ENCODE measurements around the gene PRKCH. TPM values are rescaled to one million over a fixed set of nuclear protein-coding genes. Genes with fewer than 3 reads are reported as not detected.

PRKCH gene
- total RNA-seq, 4 donors from 2014 or later, result 17.9 to 28.7 (median 25.0) TPM

GRCh38 chr14:61565181-61565580, 243.8 kb downstream of the PRKCH start:
- Histone ChIP-seq H3K27ac (no peak overlapping the region), H3K4me1 (peaks cover 0 to 76% (median 31%) of the 10 kb centered on the region in 3 donors), H3K4me3 (no peak overlapping the region), H3K27me3 (no peaks in the 10 kb centered on the region), H3K9me3 (no peaks in the 10 kb centered on the region), H3K36me3 (no peaks in the 10 kb centered on the region)
- TF ChIP-seq POLR2AphosphoS5 (IDR thresholded peaks at IDR 0.05), result no peak
- no peak for TF ChIP-seq POLR2A (IDR thresholded peaks at IDR 0.05)
- TF ChIP-seq EP300 (IDR thresholded peaks at IDR 0.05), result no peak
- TF ChIP-seq CTCF (IDR thresholded peaks at IDR 0.05), result no peak
- no peak for ATAC-seq

GRCh38 chr14:61565836-61566536, 244.6 kb downstream of the PRKCH start:
- ATAC-seq, result no peak
- Histone ChIP-seq H3K36me3 (no peaks in the 10 kb centered on the region), H3K9me3 (no peaks in the 10 kb centered on the region), H3K27ac (peak overlapping the region in 2 of 4 donors; percentile 11 to 39), H3K4me3 (no peak overlapping the region), H3K27me3 (no peaks in the 10 kb centered on the region), H3K4me1 (peaks cover 0 to 76% (median 34%) of the 10 kb centered on the region in 3 donors)
- TF ChIP-seq POLR2AphosphoS5 (IDR thresholded peaks at IDR 0.05) (peak; percentile 66), CTCF (IDR thresholded peaks at IDR 0.05) (no peak), POLR2A (IDR thresholded peaks at IDR 0.05) (no peak), EP300 (IDR thresholded peaks at IDR 0.05) (no peak)
- WGBS, 2 donors (ENCODE audit: low coverage in 1 of 2), result 55 to 69% methylated on average over 3 of the region's 3 CpGs

- 71 to 85% methylated on average over 2 of the region's 2 CpGs for WGBS, 2 donors (ENCODE audit: low coverage in 1 of 2)
- Histone ChIP-seq H3K9me3 (no peaks in the 10 kb centered on the region), H3K27me3 (no peaks in the 10 kb centered on the region), H3K4me3 (no peak overlapping the region), H3K4me1 (peaks cover 0 to 71% (median 34%) of the 10 kb centered on the region in 3 donors), H3K36me3 (no peaks in the 10 kb centered on the region), H3K27ac (peak overlapping the region in 2 of 4 donors; percentile 11 to 39)
- no peak for ATAC-seq
- TF ChIP-seq EP300 (IDR thresholded peaks at IDR 0.05) (no peak), CTCF (IDR thresholded peaks at IDR 0.05) (no peak), POLR2A (IDR thresholded peaks at IDR 0.05) (no peak), POLR2AphosphoS5 (IDR thresholded peaks at IDR 0.05) (no peak)
Observed at GRCh38 chr14:61566537-61567225, 245.3 kb downstream of the PRKCH start.

GRCh38 chr14:61567838-61568571, 246.6 kb downstream of the PRKCH start:
- no peak for ATAC-seq
- H3K4me3 ChIP-seq, result peak overlapping the region; percentile 24 to 44
- 55 to 81% methylated on average over 8 to 13 of the region's 13 CpGs for WGBS, 2 donors (ENCODE audit: low coverage in 1 of 2)

More at GRCh38 chr14:61567838-61568571, 246.6 kb downstream of the PRKCH start:
- Histone ChIP-seq H3K27me3 (no peaks in the 10 kb centered on the region), H3K9me3 (no peaks in the 10 kb centered on the region), H3K27ac (peak overlapping the region in 3 of 4 donors; percentile 56 to 63 (median 59)), H3K4me1 (peaks cover 0 to 60% (median 34%) of the 10 kb centered on the region in 3 donors), H3K36me3 (no peaks in the 10 kb centered on the region)
- no peak for TF ChIP-seq CTCF (IDR thresholded peaks at IDR 0.05)
